T follicular helper cell (primary cell): ENCODE measurements around the gene UBAC1.
A peak's percentile ranks its signal among the peaks of the same experiment; 100 is the strongest.
"Not testable (repeated sequence)": the region's sequence is repeated elsewhere in the genome, so short reads cannot be mapped to it uniquely, and the experiment has no call there.

Source experiments
- DNase-seq: peaks from one replicate; pipeline ENCODE4 v3.0.0-alpha.2; 2020; ENCODE audit warnings: low read depth

UBAC1 gene

GRCh38 chr9:135920973-135921585, 40.1 kb downstream of the UBAC1 start:
- no peak for DNase-seq

GRCh38 chr9:135920256-135920930, 40.8 kb downstream of the UBAC1 start:
- DNase-seq = no peak

- no peak for DNase-seq
These were observed 41.8 kb downstream of the UBAC1 start for GRCh38 chr9:135919318-135919890.

GRCh38 chr9:135916227-135916626, 44.9 kb downstream of the UBAC1 start:
- not testable (repeated sequence) for DNase-seq

GRCh38 chr9:135914921-135915320, 46.3 kb downstream of the UBAC1 start:
- no peak for DNase-seq

- not testable (repeated sequence) for DNase-seq
These were observed 49.9 kb downstream of the UBAC1 start for GRCh38 chr9:135911233-135911632.

GRCh38 chr9:135910757-135911156, 50.4 kb downstream of the UBAC1 start:
- no peak for DNase-seq

- no peak for DNase-seq
These were observed 51.0 kb downstream of the UBAC1 start for GRCh38 chr9:135910216-135910615.

GRCh38 chr9:135909371-135909770, 51.8 kb downstream of the UBAC1 start:
- DNase-seq = no peak

GRCh38 chr9:135908754-135909204, 52.4 kb downstream of the UBAC1 start:
- no peak for DNase-seq

- DNase-seq = no peak
These were observed 53.0 kb downstream of the UBAC1 start for GRCh38 chr9:135908093-135908753.

- DNase-seq = peak; percentile 93
These were observed 53.6 kb downstream of the UBAC1 start, which contains the start of gene CAMSAP1 for GRCh38 chr9:135907431-135908092. TSS of gene CAMSAP1 (minus strand) at chr9:135907546. CDS start at chr9:135907159, 387 bp downstream.

- no peak for DNase-seq
These were observed 54.2 kb downstream of the UBAC1 start for GRCh38 chr9:135907006-135907430.

GRCh38 chr9:135906291-135907005, 54.7 kb downstream of the UBAC1 start:
- DNase-seq = no peak

- no peak for DNase-seq
These were observed 55.6 kb downstream of the UBAC1 start for GRCh38 chr9:135905380-135906258.

- no peak for DNase-seq
These were observed 57.2 kb downstream of the UBAC1 start for GRCh38 chr9:135903786-135904520.

- DNase-seq = no peak
These were observed 57.9 kb downstream of the UBAC1 start for GRCh38 chr9:135903358-135903656.

- DNase-seq = no peak
These were observed 58.4 kb downstream of the UBAC1 start for GRCh38 chr9:135902655-135903357.

GRCh38 chr9:135901826-135902225, 59.3 kb downstream of the UBAC1 start:
- no peak for DNase-seq
